ENCODE measurements around the gene AQP9. TPM values are rescaled to one million over a fixed set of nuclear protein-coding genes. Genes with fewer than 3 reads are reported as not detected.

AQP9 gene
- total RNA-seq, 1 experiment from 2014 or later: not detected

- H3K27me3 ChIP-seq (ENCODE audit: low read length): no peaks in the 10 kb centered on the region
- no peaks in the 10 kb centered on the region for H4K20me1 ChIP-seq (ENCODE audit: insufficient read depth, low read depth, low read length)
These were observed 3.3 kb upstream of the AQP9 start for GRCh38 chr15:58134886-58135285.

GRCh38 chr15:58135511-58136174 lies 2.5 kb upstream of the AQP9 start:
- H3K79me2 ChIP-seq (ENCODE audit: low read length): no peaks in the 10 kb centered on the region
- no peak for DNase-seq
- no peaks in the 10 kb centered on the region for H3K4me1 ChIP-seq (ENCODE audit: low read length)
- H3K4me3 ChIP-seq (ENCODE audit: low read length): no peak overlapping the region
- no peaks in the 10 kb centered on the region for H3K9me3 ChIP-seq (ENCODE audit: low read length)
- H3K27ac ChIP-seq (ENCODE audit: low read length): no peak overlapping the region
- H4K20me1 ChIP-seq (ENCODE audit: insufficient read depth, low read depth, low read length): no peaks in the 10 kb centered on the region
- H3K27me3 ChIP-seq (ENCODE audit: low read length): no peaks in the 10 kb centered on the region
- no peaks in the 10 kb centered on the region for H3K9me2 ChIP-seq (replicated peaks; ENCODE audit: insufficient read depth, low read length)
- no peaks in the 10 kb centered on the region for H3K36me3 ChIP-seq (ENCODE audit: insufficient read depth, low read length)
- H2AFZ ChIP-seq (ENCODE audit: low read length): no peak overlapping the region
- H3K9ac ChIP-seq (ENCODE audit: low read length): no peak overlapping the region
- no peak overlapping the region for H3K4me2 ChIP-seq (ENCODE audit: low read depth, low read length, poor library complexity, severe bottlenecking)

More at GRCh38 chr15:58134886-58135285, 3.3 kb upstream of the AQP9 start:
- no peak overlapping the region for H3K9ac ChIP-seq (ENCODE audit: low read length)
- no peaks in the 10 kb centered on the region for H3K36me3 ChIP-seq (ENCODE audit: insufficient read depth, low read length)
- H3K27ac ChIP-seq (ENCODE audit: low read length): no peak overlapping the region
- H3K9me2 ChIP-seq (replicated peaks; ENCODE audit: insufficient read depth, low read length): no peaks in the 10 kb centered on the region
- H3K79me2 ChIP-seq (ENCODE audit: low read length): no peaks in the 10 kb centered on the region
- H3K4me3 ChIP-seq (ENCODE audit: low read length): no peak overlapping the region
- DNase-seq: no peak
- no peaks in the 10 kb centered on the region for H3K4me1 ChIP-seq (ENCODE audit: low read length)
- H2AFZ ChIP-seq (ENCODE audit: low read length): no peak overlapping the region
- H3K9me3 ChIP-seq (ENCODE audit: low read length): no peaks in the 10 kb centered on the region
- H3K4me2 ChIP-seq (ENCODE audit: low read depth, low read length, poor library complexity, severe bottlenecking): no peak overlapping the region

GRCh38 chr15:58136731-58137130 lies 1.4 kb upstream of the AQP9 start:
- Histone ChIP-seq H3K9ac (ENCODE audit: low read length) (no peak overlapping the region), H4K20me1 (ENCODE audit: insufficient read depth, low read depth, low read length) (no peaks in the 10 kb centered on the region), H3K4me3 (ENCODE audit: low read length) (no peak overlapping the region), H3K4me2 (ENCODE audit: low read depth, low read length, poor library complexity, severe bottlenecking) (no peak overlapping the region), H3K27me3 (ENCODE audit: low read length) (no peaks in the 10 kb centered on the region), H3K4me1 (ENCODE audit: low read length) (no peaks in the 10 kb centered on the region), H2AFZ (ENCODE audit: low read length) (no peak overlapping the region), H3K9me3 (ENCODE audit: low read length) (no peaks in the 10 kb centered on the region), H3K9me2 (replicated peaks; ENCODE audit: insufficient read depth, low read length) (no peaks in the 10 kb centered on the region), H3K36me3 (ENCODE audit: insufficient read depth, low read length) (no peaks in the 10 kb centered on the region), H3K27ac (ENCODE audit: low read length) (no peak overlapping the region), H3K79me2 (ENCODE audit: low read length) (no peaks in the 10 kb centered on the region)
- DNase-seq: no peak

GRCh38 chr15:58137686-58138085 lies 495 bp upstream of the AQP9 start:
- H3K9me3 ChIP-seq (ENCODE audit: low read length): no peaks in the 10 kb centered on the region
- no peak overlapping the region for H3K27ac ChIP-seq (ENCODE audit: low read length)
- no peak overlapping the region for H3K4me2 ChIP-seq (ENCODE audit: low read depth, low read length, poor library complexity, severe bottlenecking)
- H3K27me3 ChIP-seq (ENCODE audit: low read length): no peaks in the 10 kb centered on the region
- DNase-seq: no peak
- H2AFZ ChIP-seq (ENCODE audit: low read length): no peak overlapping the region
- H3K9me2 ChIP-seq (replicated peaks; ENCODE audit: insufficient read depth, low read length): no peaks in the 10 kb centered on the region
- no peaks in the 10 kb centered on the region for H3K4me1 ChIP-seq (ENCODE audit: low read length)
- no peaks in the 10 kb centered on the region for H4K20me1 ChIP-seq (ENCODE audit: insufficient read depth, low read depth, low read length)
- H3K36me3 ChIP-seq (ENCODE audit: insufficient read depth, low read length): no peaks in the 10 kb centered on the region
- no peak overlapping the region for H3K4me3 ChIP-seq (ENCODE audit: low read length)
- no peak overlapping the region for H3K9ac ChIP-seq (ENCODE audit: low read length)
- no peaks in the 10 kb centered on the region for H3K79me2 ChIP-seq (ENCODE audit: low read length)

GRCh38 chr15:58139276-58139988 lies 1.3 kb downstream of the AQP9 start:
- no peak overlapping the region for H2AFZ ChIP-seq (ENCODE audit: low read length)
- H3K36me3 ChIP-seq (ENCODE audit: insufficient read depth, low read length): no peaks in the 10 kb centered on the region
- H3K27ac ChIP-seq (ENCODE audit: low read length): no peak overlapping the region
- H3K4me3 ChIP-seq (ENCODE audit: low read length): no peak overlapping the region
- no peaks in the 10 kb centered on the region for H3K4me1 ChIP-seq (ENCODE audit: low read length)
- H3K27me3 ChIP-seq (ENCODE audit: low read length): no peaks in the 10 kb centered on the region
- H3K4me2 ChIP-seq (ENCODE audit: low read depth, low read length, poor library complexity, severe bottlenecking): no peak overlapping the region
- H3K79me2 ChIP-seq (ENCODE audit: low read length): no peaks in the 10 kb centered on the region
- no peak overlapping the region for H3K9ac ChIP-seq (ENCODE audit: low read length)
- H4K20me1 ChIP-seq (ENCODE audit: insufficient read depth, low read depth, low read length): no peaks in the 10 kb centered on the region
- no peaks in the 10 kb centered on the region for H3K9me3 ChIP-seq (ENCODE audit: low read length)
- no peak for DNase-seq
- no peaks in the 10 kb centered on the region for H3K9me2 ChIP-seq (replicated peaks; ENCODE audit: insufficient read depth, low read length)

GRCh38 chr15:58139989-58140522 lies 1.9 kb downstream of the AQP9 start:
- Histone ChIP-seq H3K36me3 (ENCODE audit: insufficient read depth, low read length) (no peaks in the 10 kb centered on the region), H3K4me3 (ENCODE audit: low read length) (no peak overlapping the region), H3K9me3 (ENCODE audit: low read length) (no peaks in the 10 kb centered on the region), H3K79me2 (ENCODE audit: low read length) (no peaks in the 10 kb centered on the region), H3K4me2 (ENCODE audit: low read depth, low read length, poor library complexity, severe bottlenecking) (no peak overlapping the region), H3K27me3 (ENCODE audit: low read length) (no peaks in the 10 kb centered on the region), H3K4me1 (ENCODE audit: low read length) (no peaks in the 10 kb centered on the region), H2AFZ (ENCODE audit: low read length) (no peak overlapping the region), H4K20me1 (ENCODE audit: insufficient read depth, low read depth, low read length) (no peaks in the 10 kb centered on the region), H3K9ac (ENCODE audit: low read length) (no peak overlapping the region), H3K27ac (ENCODE audit: low read length) (no peak overlapping the region), H3K9me2 (replicated peaks; ENCODE audit: insufficient read depth, low read length) (no peaks in the 10 kb centered on the region)
- no peak for DNase-seq

GRCh38 chr15:58141894-58142293 lies 3.7 kb downstream of the AQP9 start:
- Histone ChIP-seq H3K4me3 (ENCODE audit: low read length) (no peak overlapping the region), H4K20me1 (ENCODE audit: insufficient read depth, low read depth, low read length) (no peaks in the 10 kb centered on the region), H3K9ac (ENCODE audit: low read length) (no peak overlapping the region), H3K36me3 (ENCODE audit: insufficient read depth, low read length) (no peaks in the 10 kb centered on the region), H3K4me1 (ENCODE audit: low read length) (no peaks in the 10 kb centered on the region), H3K27me3 (ENCODE audit: low read length) (no peaks in the 10 kb centered on the region), H3K9me2 (replicated peaks; ENCODE audit: insufficient read depth, low read length) (no peaks in the 10 kb centered on the region), H3K4me2 (ENCODE audit: low read depth, low read length, poor library complexity, severe bottlenecking) (no peak overlapping the region), H2AFZ (ENCODE audit: low read length) (no peak overlapping the region), H3K9me3 (ENCODE audit: low read length) (no peaks in the 10 kb centered on the region), H3K79me2 (ENCODE audit: low read length) (no peaks in the 10 kb centered on the region), H3K27ac (ENCODE audit: low read length) (no peak overlapping the region)
- no peak for DNase-seq

GRCh38 chr15:58142827-58143461 lies 4.8 kb downstream of the AQP9 start:
- Histone ChIP-seq H3K27ac (ENCODE audit: low read length) (no peak overlapping the region), H3K9me3 (ENCODE audit: low read length) (no peaks in the 10 kb centered on the region), H3K9me2 (replicated peaks; ENCODE audit: insufficient read depth, low read length) (no peaks in the 10 kb centered on the region), H3K9ac (ENCODE audit: low read length) (no peak overlapping the region), H3K4me3 (ENCODE audit: low read length) (no peak overlapping the region), H3K79me2 (ENCODE audit: low read length) (no peaks in the 10 kb centered on the region), H3K4me1 (ENCODE audit: low read length) (no peaks in the 10 kb centered on the region), H2AFZ (ENCODE audit: low read length) (no peak overlapping the region), H3K36me3 (ENCODE audit: insufficient read depth, low read length) (no peaks in the 10 kb centered on the region), H3K4me2 (ENCODE audit: low read depth, low read length, poor library complexity, severe bottlenecking) (no peak overlapping the region), H4K20me1 (ENCODE audit: insufficient read depth, low read depth, low read length) (no peaks in the 10 kb centered on the region), H3K27me3 (ENCODE audit: low read length) (no peaks in the 10 kb centered on the region)
- DNase-seq: no peak
